ENCODE results near the gene COL6A1.
A peak's percentile ranks its signal among the peaks of the same experiment; 100 is the strongest.

The COL6A1 gene

GRCh38 chr21:45969921-45970673 lies 11.5 kb upstream of the COL6A1 start:
- H3K4me2 ChIP-seq (ENCODE audit: low read length), result 0 out of 2 replicates have a peak overlapping the region, but pooled peaks have one; percentile 20

GRCh38 chr21:45970674-45971615 lies 10.6 kb upstream of the COL6A1 start:
- no peaks in the 10 kb centered on the region for H3K36me3 ChIP-seq (replicated peaks; ENCODE audit: low read depth, low read length)
- no peaks in the 10 kb centered on the region for H3K4me1 ChIP-seq (ENCODE audit: low read length)
- no peak overlapping the region for H2AFZ ChIP-seq (ENCODE audit: low read depth, low read length)
- H3K9me3 ChIP-seq (ENCODE audit: insufficient read depth, low read length), result no peaks in the 10 kb centered on the region
- H3K27me3 ChIP-seq (ENCODE audit: low read depth, low read length), result no peaks in the 10 kb centered on the region
- H3K27ac ChIP-seq (ENCODE audit: low read length), result no peak overlapping the region
- H3K4me2 ChIP-seq (ENCODE audit: low read length), result peak overlapping the region; percentile 20; the same call in 1 of the 2 replicates
- no peak overlapping the region for H3K9ac ChIP-seq (ENCODE audit: low read length)
- TF ChIP-seq CTCF (IDR thresholded peaks at IDR 0.05; ENCODE audit: low read depth, low read length), result peak; percentile 57
- no peak for TF ChIP-seq EZH2phosphoT487 (IDR thresholded peaks at IDR 0.05; ENCODE audit: low read depth)
- H4K20me1 ChIP-seq (ENCODE audit: insufficient read depth, low read length), result no peaks in the 10 kb centered on the region
- no peaks in the 10 kb centered on the region for H3K79me2 ChIP-seq (ENCODE audit: low read length)
- no peak overlapping the region for H3K4me3 ChIP-seq (ENCODE audit: low read length)

More at GRCh38 chr21:45969921-45970673, 11.5 kb upstream of the COL6A1 start:
- Histone ChIP-seq H4K20me1 (ENCODE audit: insufficient read depth, low read length) (no peaks in the 10 kb centered on the region), H3K9ac (ENCODE audit: low read length) (no peak overlapping the region), H3K4me3 (ENCODE audit: low read length) (no peak overlapping the region), H3K4me1 (ENCODE audit: low read length) (no peaks in the 10 kb centered on the region), H2AFZ (ENCODE audit: low read depth, low read length) (no peak overlapping the region), H3K79me2 (ENCODE audit: low read length) (no peaks in the 10 kb centered on the region), H3K36me3 (replicated peaks; ENCODE audit: low read depth, low read length) (no peaks in the 10 kb centered on the region), H3K9me3 (ENCODE audit: insufficient read depth, low read length) (no peaks in the 10 kb centered on the region), H3K27ac (ENCODE audit: low read length) (no peak overlapping the region), H3K27me3 (ENCODE audit: low read depth, low read length) (no peaks in the 10 kb centered on the region)
- no peak for TF ChIP-seq EZH2phosphoT487 (IDR thresholded peaks at IDR 0.05; ENCODE audit: low read depth)

DNA sequence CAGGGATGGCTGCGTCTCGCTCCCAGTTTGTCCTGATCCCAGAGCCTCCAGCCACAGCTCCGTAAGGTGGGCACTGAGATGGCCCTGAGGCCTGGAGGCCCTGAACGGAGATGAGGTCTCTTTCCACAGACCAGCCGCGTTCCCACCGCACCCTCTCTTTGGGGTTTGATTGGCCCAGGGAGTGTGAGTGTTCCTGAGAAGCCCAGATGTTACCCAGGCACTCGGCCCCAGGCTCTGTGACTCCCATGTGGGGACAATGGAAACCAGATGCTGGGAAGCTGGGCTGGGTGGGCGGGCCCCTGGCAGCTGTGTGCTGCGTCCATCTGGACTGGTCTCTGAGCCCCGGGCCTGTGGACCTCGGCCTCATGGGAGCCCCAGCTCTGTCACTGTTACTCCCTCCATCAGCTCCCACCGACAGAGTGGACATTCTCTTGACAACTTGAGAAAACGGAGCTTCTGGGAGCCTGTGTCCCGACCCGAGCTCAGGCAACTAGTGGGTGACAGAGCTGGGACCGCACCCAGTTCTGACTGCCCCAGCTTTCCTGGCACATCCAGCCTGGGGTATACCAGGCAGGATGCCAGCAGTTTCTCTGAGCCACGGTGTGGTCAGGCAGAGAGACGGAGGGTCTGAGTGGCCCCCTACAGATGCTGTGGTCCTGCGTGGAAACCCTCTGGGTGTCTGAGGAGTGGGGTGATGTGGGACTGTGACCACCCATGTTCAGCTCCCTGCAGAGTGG lies 9.8 kb upstream of the COL6A1 start:
- no peak overlapping the region for H3K27ac ChIP-seq (ENCODE audit: low read length)
- no peak overlapping the region for H2AFZ ChIP-seq (ENCODE audit: low read depth, low read length)
- no peaks in the 10 kb centered on the region for H3K27me3 ChIP-seq (ENCODE audit: low read depth, low read length)
- no peak for TF ChIP-seq EZH2phosphoT487 (IDR thresholded peaks at IDR 0.05; ENCODE audit: low read depth)
- TF ChIP-seq CTCF (IDR thresholded peaks at IDR 0.05; ENCODE audit: low read depth, low read length), result no peak
- no peaks in the 10 kb centered on the region for H3K36me3 ChIP-seq (replicated peaks; ENCODE audit: low read depth, low read length)
- no peak overlapping the region for H3K9ac ChIP-seq (ENCODE audit: low read length)
- H3K79me2 ChIP-seq (ENCODE audit: low read length), result no peaks in the 10 kb centered on the region
- no peaks in the 10 kb centered on the region for H3K4me1 ChIP-seq (ENCODE audit: low read length)
- H3K4me2 ChIP-seq (ENCODE audit: low read length), result no peak overlapping the region
- H4K20me1 ChIP-seq (ENCODE audit: insufficient read depth, low read length), result no peaks in the 10 kb centered on the region
- no peaks in the 10 kb centered on the region for H3K9me3 ChIP-seq (ENCODE audit: insufficient read depth, low read length)
- H3K4me3 ChIP-seq (ENCODE audit: low read length), result no peak overlapping the region

- Histone ChIP-seq H3K36me3 (replicated peaks; ENCODE audit: low read depth, low read length) (no peaks in the 10 kb centered on the region), H3K27me3 (ENCODE audit: low read depth, low read length) (no peaks in the 10 kb centered on the region), H3K79me2 (ENCODE audit: low read length) (no peaks in the 10 kb centered on the region), H3K27ac (ENCODE audit: low read length) (no peak overlapping the region), H2AFZ (ENCODE audit: low read depth, low read length) (no peak overlapping the region), H3K9ac (ENCODE audit: low read length) (no peak overlapping the region), H3K4me3 (ENCODE audit: low read length) (no peak overlapping the region), H4K20me1 (ENCODE audit: insufficient read depth, low read length) (no peaks in the 10 kb centered on the region), H3K4me1 (ENCODE audit: low read length) (no peaks in the 10 kb centered on the region), H3K4me2 (ENCODE audit: low read length) (no peak overlapping the region), H3K9me3 (ENCODE audit: insufficient read depth, low read length) (no peaks in the 10 kb centered on the region)
- TF ChIP-seq CTCF (IDR thresholded peaks at IDR 0.05; ENCODE audit: low read depth, low read length), result no peak
- TF ChIP-seq EZH2phosphoT487 (IDR thresholded peaks at IDR 0.05; ENCODE audit: low read depth), result no peak
Observed at GRCh38 chr21:45972353-45972715, 9.2 kb upstream of the COL6A1 start.

Measured in OCI-LY3 (cell line).